T-helper 1 cell (primary cell): Measurements from ENCODE around the gene CFAP58.

Experiments
- DNase-seq, 5 donors: peaks; one replicate each; pipeline ENCODE4 v3.0.0-alpha.2; 2012 to 2020

CFAP58 gene

GRCh38 chr10:104323085-104323484 is 30.5 kb upstream of the CFAP58 start:
- no peak for DNase-seq

GRCh38 chr10:104323760-104324201 is 29.9 kb upstream of the CFAP58 start:
- no peak for DNase-seq

- DNase-seq, result peak in 1 of 5 donors; percentile 35
Observed at GRCh38 chr10:104324221-104324686, 29.4 kb upstream of the CFAP58 start.

- no peak for DNase-seq
Observed at GRCh38 chr10:104324931-104325330, 28.7 kb upstream of the CFAP58 start.

GRCh38 chr10:104325436-104326435 is 27.9 kb upstream of the CFAP58 start:
- peak in 1 of 5 donors; percentile 15 for DNase-seq

GRCh38 chr10:104326991-104327610 is 26.5 kb upstream of the CFAP58 start:
- DNase-seq, result no peak

- no peak for DNase-seq
Observed at GRCh38 chr10:104327745-104328645, 25.6 kb upstream of the CFAP58 start.

GRCh38 chr10:104328646-104328895 is 25.1 kb upstream of the CFAP58 start:
- no peak for DNase-seq

- peak in 4 of 5 donors; percentile 37 to 89 (median 62) for DNase-seq
Observed at GRCh38 chr10:104328896-104329710, 24.5 kb upstream of the CFAP58 start.

- no peak for DNase-seq
Observed at GRCh38 chr10:104329735-104330134, 23.9 kb upstream of the CFAP58 start.

GRCh38 chr10:104330168-104331110 is 23.2 kb upstream of the CFAP58 start:
- DNase-seq, result no peak

- DNase-seq, result no peak
Observed at GRCh38 chr10:104331208-104331838, 22.3 kb upstream of the CFAP58 start.

- no peak for DNase-seq
Observed at GRCh38 chr10:104332243-104333031, 21.2 kb upstream of the CFAP58 start.

GRCh38 chr10:104333032-104333727 is 20.5 kb upstream of the CFAP58 start:
- peak in 3 of 5 donors; percentile 38 to 51 (median 48) for DNase-seq

- DNase-seq, result no peak
Observed at GRCh38 chr10:104333728-104334373, 19.8 kb upstream of the CFAP58 start.

- DNase-seq, result no peak
Observed at GRCh38 chr10:104334561-104334960, 19.1 kb upstream of the CFAP58 start.

- DNase-seq, result no peak
Observed at GRCh38 chr10:104334965-104335650, 18.5 kb upstream of the CFAP58 start.
